DMS 273 (cell line): ENCODE data around the gene LRRTM2.

Experiments used
- DNase-seq: peaks from one replicate; lab custom pipeline; 2025; ENCODE audit not compliant: unreplicated experiment; lab: John Stamatoyannopoulos, UW

The LRRTM2 gene

GRCh38 chr5:138884094-138884493 lies 9.0 kb upstream of the LRRTM2 start:
- no peak for DNase-seq

- no peak for DNase-seq
These were observed 8.1 kb upstream of the LRRTM2 start for GRCh38 chr5:138883211-138883610.

GRCh38 chr5:138878437-138879235 lies 3.5 kb upstream of the LRRTM2 start:
- DNase-seq, result no peak

- DNase-seq, result no peak
These were observed 1.7 kb upstream of the LRRTM2 start for GRCh38 chr5:138876811-138877210.

- no peak for DNase-seq
These were observed 811 bp upstream of the LRRTM2 start for GRCh38 chr5:138875946-138876345.

GRCh38 chr5:138875552-138875875 lies 379 bp upstream of the LRRTM2 start:
- no peak for DNase-seq

- no peak for DNase-seq
These were observed 894 bp downstream of the LRRTM2 start for GRCh38 chr5:138874241-138874640.

GRCh38 chr5:138873466-138874221 lies 1.5 kb downstream of the LRRTM2 start:
- DNase-seq, result no peak

- DNase-seq, result no peak
These were observed 2.2 kb downstream of the LRRTM2 start for GRCh38 chr5:138872841-138873465.

- DNase-seq, result peak; percentile 14
These were observed 4.5 kb downstream of the LRRTM2 start for GRCh38 chr5:138870611-138871010.

GRCh38 chr5:138869763-138870500 lies 5.2 kb downstream of the LRRTM2 start:
- DNase-seq, result no peak

- DNase-seq, result no peak
These were observed 6.1 kb downstream of the LRRTM2 start for GRCh38 chr5:138869038-138869437.

GRCh38 chr5:138867011-138867410 lies 8.1 kb downstream of the LRRTM2 start:
- DNase-seq, result no peak

GRCh38 chr5:138853132-138853531 lies 22.0 kb downstream of the LRRTM2 start:
- no peak for DNase-seq

- DNase-seq, result no peak
These were observed 24.2 kb downstream of the LRRTM2 start for GRCh38 chr5:138850865-138851435.

GRCh38 chr5:138849882-138850281 lies 25.3 kb downstream of the LRRTM2 start:
- no peak for DNase-seq

- peak; percentile 41 for DNase-seq
These were observed 25.7 kb downstream of the LRRTM2 start for GRCh38 chr5:138849439-138849838.

GRCh38 chr5:138844812-138845513 lies 30.2 kb downstream of the LRRTM2 start:
- no peak for DNase-seq

- no peak for DNase-seq
These were observed 31.0 kb downstream of the LRRTM2 start for GRCh38 chr5:138844125-138844461.

- DNase-seq, result no peak
These were observed 31.6 kb downstream of the LRRTM2 start for GRCh38 chr5:138843316-138844124.
